ENCODE data around the gene KIAA0753.

Gene KIAA0753

DNA sequence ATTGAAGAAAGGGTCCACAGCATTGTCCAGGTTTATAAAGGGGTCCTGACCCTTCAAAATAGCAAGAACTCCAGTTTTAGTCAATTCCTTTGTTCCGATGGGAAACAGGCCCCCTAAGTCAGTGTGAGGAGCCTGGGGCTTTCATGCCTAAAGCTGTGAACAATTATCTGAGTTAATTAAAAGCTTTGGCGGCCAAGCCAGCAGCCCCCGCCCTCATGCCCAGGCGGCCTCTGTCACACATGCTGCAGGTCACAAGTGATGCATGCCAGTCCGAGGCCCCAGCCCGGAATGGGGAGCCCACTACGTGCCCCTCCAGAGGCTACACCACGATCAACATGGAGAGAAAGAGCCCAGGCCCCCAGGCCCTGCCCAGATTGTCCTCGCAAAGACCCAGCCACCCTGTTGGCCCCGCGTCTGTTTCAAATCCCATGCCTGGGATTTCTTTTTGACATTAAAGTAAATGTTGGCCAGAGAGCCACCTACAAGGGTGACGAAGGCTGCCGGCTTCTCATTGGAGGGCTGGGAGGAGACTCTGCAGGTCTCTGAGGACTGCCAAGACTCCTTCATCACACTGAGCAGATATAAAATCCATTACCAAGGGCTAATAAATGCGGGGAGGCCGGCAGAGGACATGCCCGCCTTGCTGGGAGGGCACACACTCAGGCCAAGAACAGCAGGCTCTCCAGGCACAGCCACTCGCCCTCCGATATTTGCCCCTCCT is 69.6 kb downstream of the KIAA0753 start:
- no peak for DNase-seq (ENCODE audit: low read depth in 3 of 3)

DNA sequence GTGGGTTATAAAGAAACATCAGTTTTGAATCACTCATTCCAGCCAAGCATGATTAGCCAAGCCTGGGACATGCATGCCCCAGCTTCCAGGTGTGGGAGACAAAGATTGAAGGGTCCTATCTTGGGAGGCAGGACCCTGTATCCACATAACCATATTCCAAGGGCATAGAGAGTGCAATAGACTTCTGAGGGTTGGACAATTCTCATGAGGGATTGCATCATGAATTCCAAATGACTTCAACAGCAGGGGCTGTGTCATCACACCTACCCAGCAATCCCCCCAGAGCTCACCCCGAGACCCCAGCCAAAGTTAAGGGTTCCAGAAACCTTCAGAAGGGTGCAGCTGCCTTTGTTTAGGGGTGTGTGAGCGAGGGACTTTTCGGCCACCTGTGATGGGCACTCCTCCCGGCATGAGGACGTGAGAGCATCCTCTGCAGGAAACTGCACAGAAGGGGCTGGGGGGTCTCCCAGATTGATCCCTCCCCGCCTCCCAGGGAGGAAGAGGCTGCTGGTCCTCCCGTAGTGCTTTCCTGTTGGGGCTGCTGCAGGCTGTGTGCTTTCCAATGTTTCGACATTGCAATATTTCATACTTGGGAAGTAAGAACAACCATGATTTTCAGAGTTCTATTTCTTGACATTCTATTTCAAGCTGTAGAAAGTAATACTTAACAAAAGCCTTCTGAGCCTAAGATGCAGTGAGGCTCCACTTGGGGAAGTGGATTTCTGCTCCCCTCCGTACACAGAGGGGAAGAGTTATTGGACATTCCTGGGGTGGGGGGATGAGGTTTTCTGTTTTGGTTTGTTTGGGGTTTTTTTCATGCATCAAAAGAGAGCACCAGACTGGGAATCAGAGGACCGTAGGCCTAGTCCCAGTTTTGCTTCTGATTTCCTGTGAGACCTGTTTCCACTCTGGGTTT is 70.9 kb downstream of the KIAA0753 start:
- DNase-seq (ENCODE audit: low read depth in 3 of 3): no peak

DNA sequence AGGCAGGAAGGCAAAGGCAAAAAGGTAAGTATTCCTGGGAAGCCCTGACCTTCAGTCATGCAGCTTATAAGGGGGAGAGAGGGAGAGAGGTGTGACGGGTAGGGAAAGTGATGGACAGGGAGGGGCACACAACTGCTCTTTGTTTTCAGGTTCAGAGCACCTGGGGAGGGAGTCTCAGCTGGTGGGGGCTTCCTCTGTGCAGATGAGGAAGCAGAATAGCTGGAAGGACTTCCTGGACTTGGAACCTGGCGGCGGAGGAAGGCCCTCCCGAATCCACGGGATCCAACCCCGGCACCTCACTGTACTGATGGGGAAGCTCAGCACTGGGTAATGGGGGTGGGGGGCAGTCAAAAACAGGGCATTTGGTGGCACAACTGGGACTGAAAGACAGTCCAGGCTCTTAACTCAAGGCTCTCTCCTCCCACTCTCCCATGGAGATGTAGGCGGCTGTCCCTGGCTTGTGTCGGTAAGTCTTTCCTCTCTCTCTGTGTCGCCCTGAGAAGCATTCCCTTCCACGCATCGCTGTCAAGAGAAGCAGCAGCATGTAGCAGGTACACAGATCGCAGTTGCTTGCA is 72.2 kb downstream of the KIAA0753 start:
- DNase-seq (ENCODE audit: low read depth in 3 of 3): no peak

DNA sequence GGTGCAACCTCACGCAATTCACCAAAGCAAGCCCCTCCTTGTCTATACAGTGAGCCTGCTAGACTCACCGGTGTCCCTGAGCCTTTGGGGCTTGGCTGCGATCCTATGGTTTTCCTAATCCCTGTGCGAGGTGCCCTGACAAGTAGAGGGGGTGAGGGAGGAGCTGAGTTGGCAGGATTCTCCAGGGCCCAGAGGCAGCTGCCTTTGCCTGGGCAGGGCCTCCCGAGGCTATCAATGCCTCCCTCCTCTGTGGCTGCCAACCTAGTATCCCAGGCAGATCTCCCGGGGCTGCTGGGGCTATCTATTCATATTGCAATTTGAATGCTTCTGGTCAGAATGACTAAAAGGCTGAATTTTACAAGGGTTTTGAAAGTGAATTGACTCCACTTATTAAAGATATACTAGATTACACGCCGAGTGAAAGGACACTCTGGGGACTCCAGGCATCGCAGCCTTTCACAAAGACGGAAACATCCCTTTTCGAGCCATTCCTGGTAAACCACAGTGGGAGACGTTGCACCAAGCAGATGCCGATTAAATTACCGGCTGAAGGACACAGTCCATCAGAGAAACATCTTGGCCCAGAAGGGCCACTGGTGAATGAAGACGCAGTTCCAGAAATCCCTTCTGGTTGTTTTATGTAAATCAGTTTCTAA is 72.9 kb downstream of the KIAA0753 start:
- no peak for DNase-seq (ENCODE audit: low read depth in 3 of 3)

DNA sequence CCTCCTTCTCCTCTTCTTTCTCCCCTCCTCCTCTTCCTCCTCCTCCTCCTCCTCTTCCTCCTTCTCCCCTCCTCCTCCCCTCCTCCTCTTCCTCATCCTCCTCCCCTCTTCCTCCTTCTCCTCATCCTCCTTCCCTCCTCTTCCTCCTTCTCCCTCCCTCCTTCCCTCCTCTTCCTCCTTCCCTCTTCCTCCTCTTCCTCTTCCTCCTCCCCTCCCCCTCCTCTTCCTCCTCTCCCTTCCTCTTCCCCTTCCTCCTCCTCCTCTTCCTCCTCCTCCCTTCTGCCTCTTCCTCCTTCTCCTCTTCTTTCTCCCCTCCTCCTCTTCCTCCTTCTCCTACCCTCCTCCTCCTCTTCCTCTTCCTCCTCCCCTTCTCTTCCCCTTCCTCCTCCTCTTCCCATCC is 79.1 kb downstream of the KIAA0753 start:
- DNase-seq (ENCODE audit: low read depth in 3 of 3): no peak

DNA sequence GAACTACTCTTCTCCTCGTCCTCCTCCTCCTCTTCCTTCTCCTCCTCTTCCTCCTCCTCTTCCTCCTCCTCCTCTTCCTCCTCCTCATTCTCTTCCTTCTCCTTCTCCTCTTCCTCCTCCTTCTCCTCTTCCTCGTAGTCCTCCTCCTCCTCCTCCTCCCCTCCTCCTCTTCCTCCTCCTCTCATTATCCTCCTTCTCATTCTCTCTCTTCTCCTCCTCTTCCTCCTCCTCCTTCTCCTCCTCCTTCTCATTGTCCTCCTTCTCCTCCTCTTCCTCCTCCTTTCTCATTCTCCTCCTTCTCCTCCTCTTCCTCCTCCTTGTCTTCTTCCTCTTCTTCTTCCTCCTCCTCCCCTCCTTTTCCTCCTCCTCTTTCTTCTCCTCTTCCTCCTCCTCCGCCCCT is 80.0 kb downstream of the KIAA0753 start:
- DNase-seq (ENCODE audit: low read depth in 3 of 3): no peak

DNA sequence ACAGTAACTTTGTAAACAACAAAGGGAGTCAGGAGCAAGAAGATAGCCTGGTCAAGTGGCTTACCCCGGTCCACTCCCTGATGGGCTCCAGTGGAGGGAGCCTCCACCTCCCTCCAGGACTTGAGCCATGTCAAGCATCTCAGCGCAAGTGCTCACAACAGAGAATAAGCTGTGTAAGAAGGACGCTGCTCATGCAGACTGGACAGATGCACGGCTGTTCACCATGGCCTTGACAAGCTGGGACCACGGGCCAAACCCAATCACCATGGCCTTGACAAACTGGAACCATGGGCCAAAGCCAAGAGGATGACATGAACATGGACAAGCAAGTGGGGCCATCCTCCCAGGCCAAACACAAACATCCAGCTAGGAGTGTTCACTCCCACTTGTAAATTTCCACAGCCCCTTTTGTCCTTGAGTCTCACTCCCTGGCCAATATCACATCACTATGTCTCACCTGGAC is 80.7 kb downstream of the KIAA0753 start:
- DNase-seq (ENCODE audit: low read depth in 3 of 3): no peak

DNA sequence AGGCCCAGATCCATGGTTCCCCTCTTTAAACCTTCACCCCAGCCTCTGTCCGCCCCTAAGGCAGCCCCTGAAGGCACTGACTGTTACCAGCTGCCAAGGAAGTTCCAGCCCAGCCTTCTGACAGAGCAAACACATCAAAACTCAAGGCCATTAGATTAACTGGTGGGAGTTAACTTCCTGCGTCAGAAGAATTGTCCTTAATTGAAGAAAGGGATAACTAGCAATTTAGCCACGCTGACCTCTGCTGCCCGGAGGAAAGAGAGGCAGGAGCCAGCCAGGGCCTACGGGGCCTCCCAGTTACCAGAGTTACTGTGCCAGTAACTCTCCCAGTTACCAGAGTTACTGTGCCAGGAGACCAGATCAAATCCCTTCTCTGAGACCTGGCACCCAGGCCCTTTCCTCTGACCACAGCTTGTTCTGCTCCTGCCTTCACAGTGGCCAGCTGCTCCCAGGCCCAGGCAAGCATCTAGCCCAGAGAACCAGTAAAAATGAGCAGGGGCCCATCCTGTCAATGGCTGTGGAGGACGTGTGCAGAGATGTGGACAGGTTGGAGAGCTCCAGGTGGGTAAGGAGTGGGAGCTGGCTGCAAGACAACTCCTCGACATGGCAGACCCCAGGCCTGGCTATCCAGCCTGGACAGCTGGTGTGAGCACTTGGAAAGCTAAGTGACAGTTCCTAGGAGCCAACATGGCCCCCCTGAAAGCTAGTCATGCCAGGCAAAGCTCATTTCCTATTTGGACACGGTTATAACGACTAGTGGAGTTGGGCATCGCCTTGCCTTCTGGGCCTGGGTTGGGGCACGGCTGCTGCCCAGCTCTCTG is 81.4 kb downstream of the KIAA0753 start:
- DNase-seq (ENCODE audit: low read depth in 3 of 3): no peak

DNA sequence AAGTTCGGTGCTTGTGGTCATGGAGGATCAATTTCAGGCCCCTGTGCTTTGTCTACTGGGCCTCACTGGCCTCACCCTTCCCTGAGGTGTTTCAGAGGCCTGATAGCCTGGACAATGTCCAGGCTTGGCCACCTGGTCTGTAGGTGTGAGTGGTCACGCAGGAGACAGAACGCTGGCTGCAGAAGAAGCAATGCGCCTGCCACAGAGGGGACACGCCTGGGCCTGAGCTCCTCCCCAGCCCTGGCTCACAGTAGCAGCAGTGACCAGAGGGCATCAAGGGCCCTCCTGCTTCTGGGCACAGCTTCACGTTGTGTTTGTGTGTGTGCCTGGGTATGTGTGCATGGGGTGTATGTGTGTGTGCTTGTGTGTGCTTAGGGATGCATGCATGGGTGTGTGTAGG is 82.2 kb downstream of the KIAA0753 start:
- no peak for DNase-seq (ENCODE audit: low read depth in 3 of 3)

DNA sequence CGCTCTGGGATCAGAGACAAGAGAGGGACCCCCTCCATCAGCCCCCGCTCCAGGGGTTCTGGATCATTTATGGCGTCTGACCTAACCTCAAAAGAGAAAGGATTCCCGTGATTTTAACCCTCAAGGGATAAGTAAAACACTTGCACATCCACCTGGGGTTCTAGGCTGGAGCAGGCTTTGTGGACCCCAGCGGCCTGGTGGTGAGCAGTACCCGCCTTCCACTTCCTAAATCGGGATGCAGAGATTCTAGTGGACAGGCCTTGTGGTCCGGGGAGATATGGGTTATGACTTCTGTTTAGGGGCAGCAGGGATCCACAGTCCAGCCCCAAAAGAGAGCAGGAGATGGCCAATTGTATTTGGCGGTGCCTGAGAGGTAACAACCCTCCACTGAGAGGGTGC is 83.5 kb downstream of the KIAA0753 start:
- no peak for DNase-seq (ENCODE audit: low read depth in 3 of 3)

DNA sequence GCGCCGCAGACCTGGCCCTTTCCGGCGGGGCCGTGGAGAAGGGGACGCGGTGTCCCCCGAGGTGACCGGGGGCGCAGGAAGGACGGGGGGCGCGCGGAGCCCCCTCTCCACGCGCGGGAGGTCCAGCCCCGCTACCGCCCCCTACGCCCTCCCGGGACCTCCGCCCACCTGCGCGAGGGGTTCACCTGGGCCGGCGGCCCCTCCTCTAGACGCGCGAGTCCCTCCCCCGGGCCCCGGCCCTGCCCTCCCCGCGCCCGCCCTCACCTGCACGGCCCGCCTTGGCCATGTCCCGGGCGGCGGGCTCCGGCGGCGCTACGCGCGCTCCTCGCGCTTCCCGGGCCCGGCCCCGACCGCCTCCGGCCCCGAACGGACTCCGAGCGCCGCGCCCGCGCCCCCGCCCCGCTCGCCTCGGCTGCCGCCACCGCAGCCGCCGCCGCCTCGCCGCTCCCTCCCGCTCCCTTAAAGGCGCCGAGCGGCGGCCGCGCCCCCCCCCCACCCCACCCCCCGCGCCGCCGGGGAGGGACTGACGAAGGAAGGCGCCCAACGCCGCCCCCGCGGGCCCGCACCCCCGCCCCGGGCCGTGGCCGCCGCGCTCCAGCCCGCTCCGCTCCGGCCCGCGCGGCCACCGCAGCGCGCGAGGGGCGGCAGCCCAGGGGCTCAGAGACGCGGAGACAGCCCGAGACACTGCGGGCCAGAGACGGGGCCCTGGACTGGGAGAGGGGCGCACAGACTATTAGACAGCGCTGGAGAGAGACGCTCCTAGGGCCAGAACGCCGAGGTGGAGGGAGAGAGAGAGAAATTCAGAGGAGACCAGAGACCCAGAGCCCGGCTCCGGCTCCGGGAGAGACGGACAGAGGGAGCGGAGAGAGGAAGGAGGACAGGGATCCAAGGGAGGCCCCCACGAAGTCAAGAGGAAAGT is 84.1 kb downstream of the KIAA0753 start, which contains the start of gene PITPNM3:
Gene PITPNM3, minus strand, starts transcription at position 435 of the 919 bp plus-strand sequence. Its CDS starts 149 bp downstream, at position 286.
- DNase-seq (ENCODE audit: low read depth in 3 of 3): no peak

DNA sequence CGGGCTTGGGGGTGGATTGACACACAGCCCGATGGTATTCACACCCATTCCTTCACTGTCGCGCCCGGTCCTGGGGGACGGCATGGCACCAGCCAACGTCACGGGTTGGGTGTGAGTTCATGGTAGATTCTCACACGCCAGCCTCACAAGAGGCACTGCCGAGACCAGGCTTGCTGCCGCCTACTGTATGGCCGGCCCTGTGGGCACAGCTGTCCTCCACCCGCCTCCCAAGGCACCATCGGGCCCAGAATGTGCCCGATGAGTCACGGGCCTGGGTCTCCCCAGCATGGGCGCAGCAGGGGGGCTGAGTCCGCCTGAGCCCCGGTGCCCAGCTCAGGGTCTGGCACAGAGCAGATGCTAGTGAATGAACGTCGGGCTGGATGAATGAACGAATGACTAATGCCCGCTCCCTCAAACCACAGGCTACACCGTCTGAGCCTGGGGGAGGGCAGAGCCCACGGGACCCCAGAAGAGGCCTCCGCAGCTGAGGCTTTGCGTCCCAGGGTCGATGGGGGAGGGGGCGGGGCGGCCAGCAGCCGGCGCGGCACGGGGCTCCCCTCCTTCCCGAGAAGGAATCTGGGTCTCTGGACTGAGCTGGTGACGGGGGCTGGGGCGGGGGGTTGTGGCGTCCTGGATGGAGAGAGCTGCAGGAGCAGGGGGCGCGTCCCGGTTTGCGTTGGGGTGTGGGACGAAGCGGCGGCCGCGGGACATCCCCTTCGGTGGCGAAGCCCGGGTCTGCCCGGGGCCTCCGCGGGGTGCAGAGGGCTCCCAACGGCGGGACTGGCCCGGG is 85.0 kb downstream of the KIAA0753 start:
- no peak for DNase-seq (ENCODE audit: low read depth in 3 of 3)

DNA sequence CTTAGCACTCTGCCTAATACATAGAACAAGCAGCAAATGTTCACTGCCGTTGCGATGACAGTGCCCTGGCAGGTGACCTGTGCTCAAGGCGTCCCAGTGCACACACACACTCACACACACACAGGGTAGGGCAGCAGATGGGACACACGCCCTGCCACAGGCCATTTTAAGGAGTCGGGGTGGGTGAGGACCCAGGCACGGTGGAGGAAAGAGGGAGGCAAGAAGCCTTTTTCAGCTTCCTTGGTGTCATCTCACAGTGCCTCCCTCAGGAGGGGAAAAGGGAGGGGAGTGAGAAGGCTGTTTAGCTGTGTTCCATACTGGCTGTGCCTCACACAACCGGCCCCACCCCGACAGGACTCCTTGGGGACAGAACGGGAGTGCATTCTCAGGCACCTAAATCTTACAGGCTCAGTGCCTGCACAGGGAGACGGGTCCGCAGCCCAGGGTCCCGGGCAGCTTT is 85.6 kb downstream of the KIAA0753 start:
- no peak for DNase-seq (ENCODE audit: low read depth in 3 of 3)

DNA sequence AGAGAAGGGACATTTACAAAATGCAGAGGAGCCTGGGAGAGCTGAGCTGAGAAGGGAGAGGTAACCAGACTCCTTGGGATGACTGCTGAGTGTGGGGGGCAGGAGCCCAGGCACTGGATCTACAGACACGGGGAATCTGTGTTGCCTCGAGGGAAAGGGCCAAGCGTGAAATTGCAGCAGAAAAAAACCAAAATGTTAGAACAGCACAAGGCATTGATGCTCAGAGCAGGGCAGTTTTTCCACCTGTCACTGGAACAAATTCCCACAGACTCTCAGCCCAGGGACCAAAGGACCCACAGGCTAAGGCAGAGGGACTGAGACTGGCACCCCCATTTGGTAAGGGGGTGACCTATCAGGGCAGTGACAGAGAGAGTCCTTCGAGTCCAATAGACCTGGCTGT is 86.2 kb downstream of the KIAA0753 start:
- DNase-seq (ENCODE audit: low read depth in 3 of 3): no peak

DNA sequence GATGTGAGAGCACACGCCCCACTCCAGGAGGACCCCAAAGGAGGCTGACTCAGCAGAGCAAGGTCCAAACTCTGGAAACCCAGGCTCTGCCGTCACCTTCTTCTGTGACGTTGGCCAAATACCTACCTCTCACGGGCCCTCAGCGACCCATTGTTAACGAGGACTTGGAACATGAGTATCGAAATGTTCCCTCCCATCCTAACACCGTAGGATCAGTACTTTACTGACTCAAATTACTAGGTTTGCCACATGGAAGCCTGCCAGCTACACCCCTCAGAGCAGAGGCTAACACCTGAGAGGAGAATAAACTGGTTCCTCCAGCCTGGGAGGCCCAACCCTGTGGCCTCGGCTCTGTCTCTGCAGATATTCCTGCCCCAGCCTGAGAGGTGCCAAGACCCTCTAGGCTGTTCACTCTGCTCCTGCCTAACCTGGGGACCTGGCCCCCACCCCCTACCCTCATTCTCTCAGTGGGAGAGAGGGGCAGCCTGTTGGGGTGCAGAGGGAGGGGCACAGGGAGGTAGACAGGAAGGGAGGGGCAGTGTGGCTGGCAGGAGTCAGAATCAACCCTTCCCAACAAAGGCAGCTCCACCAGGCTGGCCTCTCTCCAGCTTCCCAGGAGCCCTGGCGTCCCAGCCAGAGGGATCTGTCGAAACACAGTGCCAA is 88.5 kb downstream of the KIAA0753 start:
- no peak for DNase-seq (ENCODE audit: low read depth in 3 of 3)

DNA sequence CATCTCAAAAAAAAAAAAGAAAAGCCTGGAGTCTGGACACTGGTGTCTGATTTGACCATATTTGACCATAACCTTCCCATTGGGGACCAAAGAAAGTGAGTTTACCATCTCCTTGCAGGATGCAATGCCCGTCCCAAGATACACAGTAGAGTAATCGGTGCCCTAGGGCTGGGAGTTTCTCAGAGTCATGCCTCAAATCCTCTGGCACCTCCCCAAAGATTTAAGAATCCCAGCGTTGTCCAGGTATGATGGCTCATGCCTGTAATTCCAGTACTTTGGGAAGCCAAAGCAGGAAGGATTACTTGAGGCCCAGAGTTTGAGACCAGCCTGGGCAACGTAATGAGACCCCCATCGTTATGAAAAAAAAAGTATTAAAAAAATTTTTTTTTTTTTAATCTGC is 89.2 kb downstream of the KIAA0753 start:
- no peak for DNase-seq (ENCODE audit: low read depth in 3 of 3)

DNA sequence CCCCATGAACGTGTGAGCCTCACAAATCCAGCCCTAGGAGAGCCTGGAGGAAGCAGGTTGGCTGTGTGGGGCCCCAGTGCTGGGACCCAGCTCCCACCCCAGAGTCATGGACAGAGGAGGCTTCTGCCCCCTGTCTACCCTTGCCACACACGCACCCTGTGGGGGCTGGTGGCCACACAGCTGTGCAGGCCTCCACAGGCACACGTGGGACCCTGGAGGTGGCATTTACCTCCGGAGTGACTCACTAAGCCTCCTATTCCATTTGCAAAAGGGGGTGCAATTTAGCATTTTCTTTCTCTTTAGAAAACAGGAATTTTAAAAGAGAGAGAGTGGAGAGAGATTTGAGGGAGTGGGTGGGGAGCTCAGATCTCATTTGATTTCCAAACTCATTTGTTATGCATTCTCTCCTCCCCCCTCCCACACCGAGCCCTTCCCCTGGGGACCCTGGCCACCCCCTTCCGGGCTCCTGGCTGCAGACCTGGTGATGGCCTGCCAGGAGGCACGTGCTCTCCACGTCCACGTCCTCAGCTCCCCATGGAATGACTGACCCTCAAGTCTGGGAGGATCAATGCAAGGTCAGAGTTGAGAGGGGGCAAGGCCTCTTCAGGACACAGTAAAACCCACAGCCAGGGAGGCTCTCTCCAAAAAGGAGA is 91.0 kb downstream of the KIAA0753 start:
- no peak for DNase-seq (ENCODE audit: low read depth in 3 of 3)

All from stimulated activated CD4-positive, alpha-beta T cell treated with anti-CD3 and anti-CD28 coated beads, TNF-alpha, amount 100 ng/mL, for 24 hours (primary cell).